Large intestine (tissue), 3 donors: ENCODE data around the gene INTS1. TPM values are rescaled to one million over a fixed set of nuclear protein-coding genes. Genes with fewer than 3 reads are reported as not detected.

ENCODE experiments used
- DNase-seq, 2 donors: peaks; one replicate each; pipeline versions ENCODE4 v3.0.0 to v3.0.0-alpha.2; 2013
- H3K27ac ChIP-seq: one replicate; pipeline ENCODE4 v1.5.1; 2013; ENCODE audit warnings: low read length
- H3K27me3 ChIP-seq: 2 replicates; pipeline ENCODE4 v1.6.1; 2013; ENCODE audit warnings: low read length; ENCODE audit not compliant: control insufficient read depth, insufficient read depth
- H3K36me3 ChIP-seq: 2 replicates; pipeline ENCODE4 v1.6.1; 2013; ENCODE audit warnings: low read length; ENCODE audit not compliant: control insufficient read depth, insufficient read depth
- H3K4me1 ChIP-seq: one replicate; pipeline ENCODE4 v1.6.1; 2013; ENCODE audit warnings: low read length; ENCODE audit not compliant: control insufficient read depth, insufficient read depth
- H3K4me3 ChIP-seq: one replicate; pipeline ENCODE4 v1.5.1; 2013; ENCODE audit warnings: low read length
- H3K9me3 ChIP-seq: one replicate; pipeline ENCODE4 v1.6.1; 2013; ENCODE audit warnings: mild to moderate bottlenecking, low read depth, low read length, moderate library complexity; ENCODE audit not compliant: control insufficient read depth
- WGBS: methylation state at CpG from one replicate; pipeline ENCODE4 v1.1.5; 2013; ENCODE audit warnings: low lambda C conversion rate; ENCODE audit not compliant: insufficient coverage; 5-methylcytosine and 5-hydroxymethylcytosine counted together
- polyA plus RNA-seq: library from polyadenylated mRNA; unstranded; fragments of 120-200 nt; gene quantifications from one replicate; pipeline ENCODE4 v1.2.1, GENCODE V29; 2013

The INTS1 gene
- polyA plus RNA-seq, 1 donor: 50.0 TPM

GRCh38 chr7:1427064-1427657 is 77.0 kb downstream of the INTS1 start:
- WGBS: 100% methylated on average over 1 of the region's 13 CpGs
- peaks cover 34% of the 10 kb centered on the region for H3K27me3 ChIP-seq
- H3K9me3 ChIP-seq: no peaks in the 10 kb centered on the region

GRCh38 chr7:1426474-1426873 is 77.7 kb downstream of the INTS1 start:
- Histone ChIP-seq H3K4me3 (no peak overlapping the region), H3K36me3 (no peaks in the 10 kb centered on the region), H3K9me3 (no peaks in the 10 kb centered on the region), H3K4me1 (peaks cover 4% of the 10 kb centered on the region), H3K27me3 (peaks cover 34% of the 10 kb centered on the region), H3K27ac (no peak overlapping the region)
- no peak for DNase-seq
- WGBS: no CpG with 5 or more reads among the region's 15 CpGs

More at GRCh38 chr7:1427064-1427657, 77.0 kb downstream of the INTS1 start:
- no peak overlapping the region for H3K27ac ChIP-seq
- no peak overlapping the region for H3K4me3 ChIP-seq
- no peaks in the 10 kb centered on the region for H3K36me3 ChIP-seq
- H3K4me1 ChIP-seq: peaks cover 6% of the 10 kb centered on the region
- no peak for DNase-seq

- no peak for DNase-seq
- Histone ChIP-seq H3K4me1 (peaks cover 4% of the 10 kb centered on the region), H3K9me3 (no peaks in the 10 kb centered on the region), H3K27me3 (peaks cover 34% of the 10 kb centered on the region), H3K4me3 (no peak overlapping the region), H3K27ac (no peak overlapping the region), H3K36me3 (no peaks in the 10 kb centered on the region)
- WGBS: no CpG with 5 or more reads among the region's 18 CpGs
Observed at GRCh38 chr7:1425292-1426136, 78.7 kb downstream of the INTS1 start.

GRCh38 chr7:1424041-1424440 is 80.1 kb downstream of the INTS1 start:
- peaks cover 24% of the 10 kb centered on the region for H3K27me3 ChIP-seq
- no CpG with 5 or more reads among the region's 12 CpGs for WGBS

GRCh38 chr7:1423264-1423811 is 80.9 kb downstream of the INTS1 start:
- H3K36me3 ChIP-seq: no peaks in the 10 kb centered on the region
- H3K27ac ChIP-seq: no peak overlapping the region
- peaks cover 17% of the 10 kb centered on the region for H3K27me3 ChIP-seq
- peaks cover 4% of the 10 kb centered on the region for H3K4me1 ChIP-seq
- DNase-seq: no peak
- 80% methylated on average over 3 of the region's 5 CpGs for WGBS
- H3K9me3 ChIP-seq: no peaks in the 10 kb centered on the region
- no peak overlapping the region for H3K4me3 ChIP-seq

More at GRCh38 chr7:1424041-1424440, 80.1 kb downstream of the INTS1 start:
- DNase-seq: no peak
- Histone ChIP-seq H3K27ac (no peak overlapping the region), H3K9me3 (no peaks in the 10 kb centered on the region), H3K4me3 (no peak overlapping the region), H3K4me1 (peaks cover 4% of the 10 kb centered on the region), H3K36me3 (no peaks in the 10 kb centered on the region)

- Histone ChIP-seq H3K27me3 (peaks cover 17% of the 10 kb centered on the region), H3K4me1 (peaks cover 4% of the 10 kb centered on the region), H3K9me3 (no peaks in the 10 kb centered on the region), H3K36me3 (no peaks in the 10 kb centered on the region), H3K27ac (no peak overlapping the region), H3K4me3 (no peak overlapping the region)
- no CpG with 5 or more reads among the region's 24 CpGs for WGBS
- no peak for DNase-seq
Observed at GRCh38 chr7:1422512-1423263, 81.5 kb downstream of the INTS1 start.

- Histone ChIP-seq H3K27ac (no peak overlapping the region), H3K4me1 (peaks cover 4% of the 10 kb centered on the region), H3K4me3 (no peak overlapping the region), H3K36me3 (no peaks in the 10 kb centered on the region), H3K9me3 (no peaks in the 10 kb centered on the region), H3K27me3 (peaks cover 18% of the 10 kb centered on the region)
- DNase-seq: no peak
- no CpG with 5 or more reads among the region's 8 CpGs for WGBS
Observed at GRCh38 chr7:1421946-1422345, 82.2 kb downstream of the INTS1 start.

GRCh38 chr7:1421020-1421790 is 83.0 kb downstream of the INTS1 start:
- H3K27ac ChIP-seq: no peak overlapping the region
- no peak for DNase-seq
- H3K27me3 ChIP-seq: peaks cover 26% of the 10 kb centered on the region

More at GRCh38 chr7:1421020-1421790, 83.0 kb downstream of the INTS1 start:
- Histone ChIP-seq H3K4me1 (peaks cover 4% of the 10 kb centered on the region), H3K36me3 (no peaks in the 10 kb centered on the region), H3K4me3 (no peak overlapping the region), H3K9me3 (no peaks in the 10 kb centered on the region)
- WGBS: no CpG with 5 or more reads among the region's 41 CpGs
